Hepatocyte (in vitro differentiated cells): ENCODE data around the gene EEF1G. TPM values are rescaled to one million over a fixed set of nuclear protein-coding genes. Genes with fewer than 3 reads are reported as not detected.

Experiments used
- DNase-seq: peaks from one replicate; pipeline ENCODE4 v3.0.0-alpha.2; 2016; ENCODE audit warnings: low spot score
- H2AFZ ChIP-seq: fragments of 200-600 bp; sonication (generic); 2 replicates; pipeline ENCODE4 v1.6.0; 2016; ENCODE audit warnings: antibody characterized with exemption, mild to moderate bottlenecking
- H3K27ac ChIP-seq: fragments of 200-600 bp; sonication (generic); 2 replicates; pipeline ENCODE4 v1.5.1; 2016; ENCODE audit warnings: mild to moderate bottlenecking
- H3K27me3 ChIP-seq: fragments of 200-600 bp; sonication (generic); 2 replicates; pipeline ENCODE4 v1.6.1; 2016
- H3K36me3 ChIP-seq: fragments of 200-600 bp; sonication (generic); replicated peaks from 2 replicates; pipeline ENCODE4 v1.5.1; 2016; ENCODE audit warnings: low read depth; ENCODE audit not compliant: insufficient read depth
- H3K4me1 ChIP-seq: fragments of 200-600 bp; sonication (generic); 2 replicates; pipeline ENCODE4 v1.5.1; 2016; ENCODE audit warnings: mild to moderate bottlenecking, moderate library complexity; ENCODE audit not compliant: insufficient read depth
- H3K4me2 ChIP-seq: fragments of 200-600 bp; sonication (generic); 2 replicates; pipeline ENCODE4 v1.6.0; 2016
- H3K4me3 ChIP-seq: fragments of 200-600 bp; sonication (generic); 2 replicates; pipeline ENCODE4 v1.5.1; 2016; ENCODE audit warnings: mild to moderate bottlenecking
- H3K79me2 ChIP-seq: fragments of 200-600 bp; sonication (generic); 2 replicates; pipeline ENCODE4 v1.6.0; 2017; ENCODE audit warnings: mild to moderate bottlenecking
- H3K9me2 ChIP-seq: fragments of 200-600 bp; sonication (generic); replicated peaks from 2 replicates; pipeline ENCODE4 v1.6.0; 2017; ENCODE audit warnings: mild to moderate bottlenecking; ENCODE audit not compliant: insufficient read depth
- H3K9me3 ChIP-seq: fragments of 200-600 bp; sonication (generic); 2 replicates; pipeline ENCODE4 v1.5.1; 2016; ENCODE audit warnings: low read depth, mild to moderate bottlenecking
- H4K20me1 ChIP-seq: fragments of 200-600 bp; sonication (generic); 2 replicates; pipeline ENCODE4 v1.6.0; 2016; ENCODE audit warnings: mild to moderate bottlenecking; ENCODE audit not compliant: insufficient read depth, poor library complexity, severe bottlenecking
- CTCF ChIP-seq: fragments of 200-600 bp; sonication (generic); IDR thresholded peaks from 2 replicates; pipeline ENCODE4 v1.5.1; 2016; ENCODE audit warnings: antibody characterized with exemption, mild to moderate bottlenecking; ENCODE audit not compliant: poor library complexity
- EZH2 ChIP-seq: fragments of 200-600 bp; sonication (generic); IDR thresholded peaks from 2 replicates; pipeline ENCODE4 v1.6.1; 2016; ENCODE audit warnings: antibody characterized with exemption, mild to moderate bottlenecking, borderline replicate concordance
- EZH2phosphoT487 ChIP-seq: fragments of 200-600 bp; sonication (generic); IDR thresholded peaks from one replicate; pipeline ENCODE4 v1.6.1; 2018; ENCODE audit warnings: antibody characterized with exemption, mild to moderate bottlenecking, low read depth, moderate library complexity; ENCODE audit not compliant: unreplicated experiment, severe bottlenecking
- WGBS: methylation state at CpG from one replicate; pipeline ENCODE4 v1.1.6; 2016; ENCODE audit warnings: low lambda C conversion rate; ENCODE audit errors: missing lambda C conversion rate; 5-methylcytosine and 5-hydroxymethylcytosine counted together
- polyA plus RNA-seq: library from polyadenylated mRNA; unstranded; fragments of >200 nt; fragmentation: Nextera tagmentation; extraction: Ambion mirVana; gene quantifications from 2 replicates; pipeline ENCODE4 v1.2.1, GENCODE V29; 2016
- total RNA-seq: library from RNA; depleted of rRNA; stranded (reverse); fragments of >200 nt; gene quantifications from 2 replicates; pipeline ENCODE4 v1.2.3, GENCODE V29; 2014

Gene EEF1G
- total and polyA plus RNA-seq, 2 experiments from 2014 or later: 526 to 1,634 TPM

GRCh38 chr11:62548545-62549335 lies 25.0 kb downstream of the EEF1G start:
- Histone ChIP-seq H2AFZ (no peak overlapping the region), H3K4me1 (peaks cover 60% of the 10 kb centered on the region)
- peak; percentile 61 for DNase-seq

GRCh38 chr11:62547691-62548281 lies 25.9 kb downstream of the EEF1G start:
- no peaks in the 10 kb centered on the region for H3K9me2 ChIP-seq
- H2AFZ ChIP-seq: no peak overlapping the region
- peaks cover 61% of the 10 kb centered on the region for H3K4me1 ChIP-seq

More at GRCh38 chr11:62548545-62549335, 25.0 kb downstream of the EEF1G start:
- H3K79me2 ChIP-seq: peaks cover 28% of the 10 kb centered on the region
- 68% methylated on average over 17 of the region's 17 CpGs for WGBS
- TF ChIP-seq CTCF (no peak), EZH2 (no peak), EZH2phosphoT487 (no peak)
- H3K27me3 ChIP-seq: no peaks in the 10 kb centered on the region
- no peaks in the 10 kb centered on the region for H3K36me3 ChIP-seq
- no peak overlapping the region for H3K4me3 ChIP-seq
- no peaks in the 10 kb centered on the region for H3K9me2 ChIP-seq
- H4K20me1 ChIP-seq: peaks cover 14% of the 10 kb centered on the region
- peak overlapping the region; percentile 99 for H3K27ac ChIP-seq
- H3K4me2 ChIP-seq: peak overlapping the region; percentile 95
- H3K9me3 ChIP-seq: no peaks in the 10 kb centered on the region

GRCh38 chr11:62546929-62547625 lies 26.6 kb downstream of the EEF1G start:
- H3K27ac ChIP-seq: peak overlapping the region; percentile 99
- peaks cover 29% of the 10 kb centered on the region for H4K20me1 ChIP-seq
- H3K4me3 ChIP-seq: peak overlapping the region; percentile 96
- peaks cover 44% of the 10 kb centered on the region for H3K79me2 ChIP-seq
- H3K27me3 ChIP-seq: no peaks in the 10 kb centered on the region
- peaks cover 60% of the 10 kb centered on the region for H3K4me1 ChIP-seq
- DNase-seq: peak; percentile 77
- H3K36me3 ChIP-seq: no peaks in the 10 kb centered on the region
- TF ChIP-seq EZH2 (no peak), CTCF (no peak), EZH2phosphoT487 (no peak)
- H3K4me2 ChIP-seq: peak overlapping the region; percentile 95
- H2AFZ ChIP-seq: no peak overlapping the region
- 3% methylated on average over 34 of the region's 40 CpGs for WGBS
- H3K9me2 ChIP-seq: no peaks in the 10 kb centered on the region
- no peaks in the 10 kb centered on the region for H3K9me3 ChIP-seq

More at GRCh38 chr11:62547691-62548281, 25.9 kb downstream of the EEF1G start:
- WGBS: 46% methylated on average over 8 of the region's 8 CpGs
- H3K79me2 ChIP-seq: peaks cover 38% of the 10 kb centered on the region
- no peaks in the 10 kb centered on the region for H3K27me3 ChIP-seq
- no peaks in the 10 kb centered on the region for H3K9me3 ChIP-seq
- peak overlapping the region; percentile 96 for H3K4me3 ChIP-seq
- H3K4me2 ChIP-seq: peak overlapping the region; percentile 95
- TF ChIP-seq CTCF (no peak), EZH2 (no peak), EZH2phosphoT487 (no peak)
- H3K27ac ChIP-seq: peak overlapping the region; percentile 99
- peak; percentile 53 for DNase-seq
- peaks cover 24% of the 10 kb centered on the region for H4K20me1 ChIP-seq
- no peaks in the 10 kb centered on the region for H3K36me3 ChIP-seq
